ENCODE results near the gene TRMT10A.

DNA sequence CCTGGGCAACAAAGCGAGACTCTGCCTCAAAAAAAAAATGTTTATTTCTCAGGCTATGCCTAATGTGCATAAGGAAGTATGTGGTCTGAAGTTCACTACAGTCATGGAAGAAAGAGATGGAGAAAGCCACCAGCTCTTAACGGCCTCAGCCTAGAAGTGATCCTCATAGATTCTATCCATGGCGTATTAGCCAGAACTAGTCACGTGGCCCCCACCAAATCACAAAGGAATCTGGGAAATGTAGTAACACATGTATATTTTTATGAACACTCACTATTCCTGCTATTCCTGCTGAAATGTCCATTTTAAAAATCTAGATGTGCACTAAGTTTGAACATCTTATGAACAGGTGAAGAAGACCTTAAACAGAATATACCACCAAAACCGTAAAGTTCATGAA lies 44.6 kb upstream of the TRMT10A start:
- TF ChIP-seq, protein P1, sequence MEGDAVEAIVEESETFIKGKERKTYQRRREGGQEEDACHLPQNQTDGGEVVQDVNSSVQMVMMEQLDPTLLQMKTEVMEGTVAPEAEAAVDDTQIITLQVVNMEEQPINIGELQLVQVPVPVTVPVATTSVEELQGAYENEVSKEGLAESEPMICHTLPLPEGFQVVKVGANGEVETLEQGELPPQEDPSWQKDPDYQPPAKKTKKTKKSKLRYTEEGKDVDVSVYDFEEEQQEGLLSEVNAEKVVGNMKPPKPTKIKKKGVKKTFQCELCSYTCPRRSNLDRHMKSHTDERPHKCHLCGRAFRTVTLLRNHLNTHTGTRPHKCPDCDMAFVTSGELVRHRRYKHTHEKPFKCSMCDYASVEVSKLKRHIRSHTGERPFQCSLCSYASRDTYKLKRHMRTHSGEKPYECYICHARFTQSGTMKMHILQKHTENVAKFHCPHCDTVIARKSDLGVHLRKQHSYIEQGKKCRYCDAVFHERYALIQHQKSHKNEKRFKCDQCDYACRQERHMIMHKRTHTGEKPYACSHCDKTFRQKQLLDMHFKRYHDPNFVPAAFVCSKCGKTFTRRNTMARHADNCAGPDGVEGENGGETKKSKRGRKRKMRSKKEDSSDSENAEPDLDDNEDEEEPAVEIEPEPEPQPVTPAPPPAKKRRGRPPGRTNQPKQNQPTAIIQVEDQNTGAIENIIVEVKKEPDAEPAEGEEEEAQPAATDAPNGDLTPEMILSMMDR (IDR thresholded peaks at IDR 0.05 in 4 of 5, conservative IDR thresholded peaks at IDR 0.05 in 1 of 5), result no peak
- TF ChIP-seq POLR2A (IDR thresholded peaks at IDR 0.05), result no peak
